GM21786 (cell line): ENCODE measurements around the gene YTHDF1.
"Not testable (repeated sequence)": the region's sequence is repeated elsewhere in the genome, so short reads cannot be mapped to it uniquely, and the experiment has no call there.

ENCODE experiments used
- ATAC-seq: cut with Tn5 transposase; IDR thresholded peaks from one replicate; pipeline ENCODE4 v1.9.1; 2021; ENCODE audit not compliant: unreplicated experiment

Gene YTHDF1

GRCh38 chr20:63216041-63216848, at the start of gene YTHDF1:
Gene YTHDF1 (minus strand): TSS chr20:63216131. CDS start chr20:63215892, 239 bp downstream.
- ATAC-seq, result peak; percentile 88

GRCh38 chr20:63264519-63264918, 48.6 kb upstream of the YTHDF1 start:
- no peak for ATAC-seq

- ATAC-seq, result no peak
Observed at GRCh38 chr20:63264000-63264399, 48.1 kb upstream of the YTHDF1 start.

DNA sequence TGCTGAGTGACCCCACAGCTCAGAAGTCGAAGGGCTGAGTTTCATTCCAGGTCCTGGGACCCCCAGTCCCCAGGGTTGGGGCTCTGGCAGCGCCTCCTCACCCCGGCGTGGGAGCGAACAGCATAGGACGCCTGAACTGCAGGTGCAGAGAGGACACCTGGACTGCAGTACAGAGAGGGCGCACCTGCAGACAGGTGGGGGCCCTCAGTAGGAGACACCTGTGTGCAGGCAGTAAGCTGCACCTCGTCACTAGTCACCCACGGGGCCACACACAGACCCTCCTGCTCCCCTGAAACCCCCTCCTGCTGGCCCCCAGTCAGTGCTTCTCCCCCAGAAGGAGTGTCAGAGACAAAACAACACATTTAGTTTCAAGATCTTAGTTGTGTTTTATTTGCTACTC, 46.9 kb upstream of the YTHDF1 start:
- ATAC-seq, result no peak

DNA sequence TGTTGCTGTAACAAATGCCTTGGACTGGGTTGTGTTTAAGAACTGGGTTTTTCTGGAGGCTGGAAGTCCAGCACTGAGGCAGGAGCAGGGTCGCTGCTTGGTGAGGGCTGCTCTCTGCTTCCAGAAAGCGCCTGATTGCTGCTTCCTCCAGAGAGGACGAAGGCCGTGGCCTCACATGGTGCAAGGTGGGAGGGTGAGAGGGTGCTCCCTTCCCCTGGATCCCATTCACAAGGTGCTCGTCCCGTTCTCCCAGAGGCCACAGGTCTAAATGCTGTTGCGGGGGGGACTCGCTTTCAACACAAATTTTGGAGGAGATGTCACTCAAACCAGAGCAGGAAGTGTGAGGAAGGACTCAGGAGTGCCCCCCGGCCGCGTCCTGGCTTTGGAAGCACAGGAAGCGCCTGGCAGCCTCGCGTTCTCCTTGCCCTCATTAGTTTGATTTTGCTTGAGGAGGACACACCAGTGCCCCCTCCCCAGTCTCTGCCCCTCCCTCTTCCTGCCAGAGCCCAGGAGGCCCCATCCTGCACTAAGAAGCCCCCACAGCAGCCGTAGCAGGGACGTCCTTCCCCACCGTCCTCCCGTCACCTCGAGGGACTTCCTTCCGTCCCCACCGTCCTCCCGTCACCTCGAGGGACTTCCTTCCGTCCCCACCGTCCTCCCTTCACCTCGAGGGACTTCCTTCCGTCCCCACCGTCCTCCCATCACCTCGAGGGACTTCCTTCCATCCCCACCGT, 46.0 kb upstream of the YTHDF1 start:
- no peak for ATAC-seq

DNA sequence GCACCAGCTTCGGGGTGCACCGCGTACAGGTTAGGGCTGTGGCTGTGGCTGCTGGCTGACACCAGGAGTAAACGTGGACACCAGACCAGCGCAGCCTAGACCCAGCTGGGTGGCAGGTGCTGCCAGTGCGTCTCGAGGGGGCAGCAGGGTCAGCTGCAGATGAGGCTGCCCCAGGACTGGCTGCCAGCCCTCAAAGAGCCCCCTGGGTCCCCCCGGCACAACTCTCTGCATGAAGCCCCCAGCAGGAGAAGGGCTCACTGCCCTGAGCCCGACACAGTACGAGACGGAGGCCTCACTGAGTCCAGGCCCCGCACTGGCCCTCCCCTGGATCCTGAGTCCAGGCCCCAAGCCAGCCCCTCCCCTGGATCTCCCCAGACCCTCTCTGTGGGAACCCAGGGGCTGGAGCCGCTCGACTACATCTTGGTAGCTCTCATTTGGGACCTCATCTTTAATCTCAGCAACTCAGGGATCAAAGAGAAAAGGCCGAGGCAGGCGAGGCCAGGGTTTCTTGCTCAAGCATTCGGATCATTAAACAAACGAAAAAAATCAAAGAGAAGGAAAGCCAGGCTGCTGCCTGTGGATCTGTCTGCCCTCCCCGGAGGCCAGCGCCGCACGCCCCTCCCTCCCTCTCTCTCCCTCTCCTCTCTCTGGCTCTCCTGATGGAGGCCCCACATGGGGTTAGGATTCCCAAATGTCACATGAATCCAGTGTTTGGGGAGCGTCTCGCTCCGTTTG, 45.3 kb upstream of the YTHDF1 start:
- no peak for ATAC-seq

DNA sequence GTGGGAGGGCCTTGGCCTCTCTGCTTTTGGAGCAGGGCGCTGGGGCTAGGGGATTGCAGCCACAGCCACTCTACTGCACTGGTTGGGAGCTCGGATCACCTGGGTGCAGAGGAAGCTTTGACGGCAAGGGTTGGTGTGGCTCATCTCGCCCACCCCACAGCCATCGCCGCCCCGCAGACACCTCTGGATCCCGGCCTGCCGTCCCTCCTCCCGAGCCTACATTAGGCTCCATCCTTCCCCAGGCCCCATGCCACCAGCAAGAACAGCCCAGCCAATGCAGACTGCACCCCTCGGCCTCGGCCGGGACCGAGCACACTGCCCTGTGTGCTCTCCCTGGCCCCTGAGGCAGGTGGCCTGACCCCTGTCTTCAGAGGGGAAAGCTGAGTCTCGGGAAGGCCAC, 44.6 kb upstream of the YTHDF1 start:
- ATAC-seq, result no peak

DNA sequence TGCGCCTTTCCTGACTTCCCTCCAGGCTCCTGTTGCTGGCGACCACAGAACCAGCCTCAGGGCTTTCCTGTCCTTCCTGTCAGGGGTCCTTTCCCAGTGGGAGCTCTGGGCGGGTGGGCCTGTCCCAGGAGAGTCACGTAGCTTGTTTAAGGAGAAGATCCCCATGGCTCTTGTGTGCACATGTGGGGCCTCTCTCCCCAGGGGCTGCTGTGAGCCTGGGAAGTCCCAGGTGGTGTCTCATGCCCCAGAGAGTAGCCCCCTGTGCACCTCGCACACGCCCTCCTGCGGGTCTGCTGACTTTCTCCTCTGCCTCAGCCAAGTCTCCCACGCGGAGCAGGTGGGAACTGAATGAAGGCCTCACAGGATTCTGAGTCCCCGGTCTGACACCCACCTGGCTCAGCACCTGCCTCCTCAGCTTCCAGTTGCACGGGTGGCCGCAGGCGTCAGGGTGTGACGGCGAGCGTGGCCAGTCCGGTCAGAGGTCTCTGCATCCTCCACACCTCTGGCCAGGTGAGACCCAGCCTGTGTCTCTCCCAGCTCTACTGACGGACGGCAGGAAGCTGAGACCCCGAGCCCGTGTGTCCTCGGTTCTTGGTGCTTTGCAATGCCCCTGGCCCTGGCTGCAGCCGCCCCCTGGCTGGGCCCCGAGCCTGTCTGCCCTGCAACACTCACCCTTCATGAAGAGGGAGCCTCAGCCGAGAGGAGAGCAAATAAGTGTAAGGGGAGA, 44.0 kb upstream of the YTHDF1 start:
- no peak for ATAC-seq

DNA sequence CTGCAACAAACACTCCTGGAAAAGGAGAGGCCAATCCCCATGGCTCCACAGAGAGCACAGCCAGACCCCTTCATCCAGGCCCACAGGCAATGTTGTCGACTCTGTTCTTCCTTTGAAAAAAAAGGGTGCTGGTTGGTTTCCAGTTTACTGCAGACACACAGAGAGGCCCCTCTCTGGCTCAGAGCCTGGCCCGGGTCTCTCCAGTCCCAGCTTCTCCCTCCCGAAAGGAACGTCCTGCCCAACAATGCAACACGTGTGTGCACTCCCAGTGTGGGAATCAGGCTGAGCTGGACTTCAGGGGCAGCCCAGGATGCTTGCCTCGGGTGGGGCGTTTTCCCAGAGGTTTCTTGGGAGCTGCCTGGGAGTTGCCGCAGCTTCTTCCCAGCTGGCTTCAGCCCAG, 42.9 kb upstream of the YTHDF1 start:
- no peak for ATAC-seq

- ATAC-seq, result no peak
Observed at GRCh38 chr20:63257629-63258028, 41.7 kb upstream of the YTHDF1 start.

GRCh38 chr20:63256954-63257353, 41.0 kb upstream of the YTHDF1 start:
- ATAC-seq, result no peak

- ATAC-seq, result no peak
Observed at GRCh38 chr20:63255931-63256704, 40.2 kb upstream of the YTHDF1 start.

DNA sequence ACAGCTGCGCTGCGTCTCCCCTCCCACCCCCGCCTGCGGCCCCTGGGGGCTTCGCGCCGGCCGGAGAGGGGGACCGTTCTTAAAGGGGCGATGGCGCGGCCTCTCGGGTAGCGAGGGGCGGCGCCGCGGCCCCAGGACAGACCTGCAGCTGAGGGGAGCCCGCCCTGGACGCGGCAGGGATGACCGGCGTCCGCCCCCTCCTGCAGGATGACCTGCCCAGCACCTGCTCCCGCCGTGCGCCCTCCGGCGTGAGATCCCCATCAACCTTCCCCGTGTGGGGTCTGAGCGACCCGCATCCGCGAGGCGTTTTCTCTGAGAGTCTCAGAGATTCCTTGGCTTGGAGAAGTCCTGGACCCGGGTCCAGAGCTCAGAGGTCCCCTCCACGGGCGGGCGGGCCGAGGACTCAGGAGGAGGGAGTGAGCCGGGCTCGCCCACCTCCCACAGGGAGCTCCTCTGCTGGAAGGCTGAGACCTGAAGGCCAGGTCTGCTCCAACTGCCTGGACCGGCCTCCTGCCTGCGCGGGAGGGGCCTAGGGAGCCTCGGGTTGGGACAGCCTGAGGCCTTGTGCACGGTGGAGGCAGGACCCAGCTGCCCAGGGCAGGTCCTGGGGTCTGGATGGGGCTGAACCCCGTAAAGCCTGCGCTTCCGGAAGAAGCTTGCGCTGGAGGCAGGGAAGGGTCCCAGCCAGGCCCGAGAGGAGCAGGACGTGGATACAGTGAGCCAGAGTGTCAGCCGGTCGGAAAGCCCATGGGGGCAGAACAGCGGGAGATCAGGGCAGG, 38.9 kb upstream of the YTHDF1 start:
- no peak for ATAC-seq

DNA sequence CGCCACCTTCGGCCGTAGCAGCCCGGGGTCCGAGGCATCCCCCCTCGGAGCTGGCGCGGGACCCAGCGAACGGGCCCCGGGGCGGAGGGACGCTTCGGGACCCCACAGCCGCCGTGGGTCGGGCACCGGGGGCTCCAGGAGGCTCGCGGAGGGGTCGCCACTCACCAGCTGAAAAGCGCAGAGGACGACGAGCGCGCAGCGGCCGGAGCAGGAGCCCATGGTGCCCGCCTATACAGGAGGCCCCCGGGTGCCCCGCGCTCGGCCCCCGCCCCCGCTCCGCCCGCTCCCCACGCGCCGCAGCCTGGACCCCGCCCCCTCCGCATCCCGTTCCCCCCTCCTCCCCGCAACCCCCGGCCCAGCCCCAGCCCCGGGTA, 38.3 kb upstream of the YTHDF1 start, which contains the start of gene NKAIN4:
TSS of gene NKAIN4 (minus strand) at position 232 of the 374 bp plus-strand sequence. CDS start at position 219, 13 bp downstream.
- no peak for ATAC-seq

DNA sequence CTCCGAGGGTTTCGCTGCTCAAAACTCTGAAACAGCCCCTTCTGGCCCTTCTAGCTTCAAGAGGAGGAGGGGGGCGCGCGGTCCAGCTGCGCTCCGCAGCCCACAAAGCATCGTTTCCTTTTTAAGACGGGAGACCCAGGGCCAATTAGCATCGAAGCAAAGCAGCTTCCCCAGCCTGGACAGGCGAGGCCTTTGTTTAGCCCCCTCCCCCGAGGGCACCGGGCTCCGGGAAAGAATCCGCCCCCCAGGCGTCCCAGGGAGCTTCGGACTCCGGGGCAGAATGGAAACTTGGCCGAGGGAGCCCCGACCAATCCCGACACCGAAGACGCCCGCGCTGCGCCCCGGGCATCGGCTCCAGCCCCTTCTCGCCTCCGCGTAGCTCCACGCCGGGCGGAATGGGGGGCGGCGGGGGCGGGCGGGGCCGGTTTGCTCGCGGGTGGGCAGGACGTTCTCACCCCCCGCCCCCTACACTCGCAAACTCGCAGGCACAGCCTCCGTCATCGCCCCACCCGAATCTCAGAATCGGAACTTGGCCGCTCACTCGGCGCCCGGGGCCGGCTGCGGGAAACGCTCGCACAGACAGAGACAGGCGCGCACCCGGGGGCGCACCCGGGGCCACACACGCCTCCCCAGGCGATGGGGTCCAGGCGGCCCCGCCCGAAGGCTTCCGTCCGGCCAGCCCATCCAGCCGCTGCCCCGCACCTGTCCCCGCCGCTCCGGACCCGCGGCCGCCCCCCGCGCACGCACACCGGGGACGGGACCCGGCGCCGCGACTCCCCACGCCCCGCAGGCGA, 37.7 kb upstream of the YTHDF1 start:
- no peak for ATAC-seq

- no peak for ATAC-seq
Observed at GRCh38 chr20:63253065-63253437, 37.1 kb upstream of the YTHDF1 start.

DNA sequence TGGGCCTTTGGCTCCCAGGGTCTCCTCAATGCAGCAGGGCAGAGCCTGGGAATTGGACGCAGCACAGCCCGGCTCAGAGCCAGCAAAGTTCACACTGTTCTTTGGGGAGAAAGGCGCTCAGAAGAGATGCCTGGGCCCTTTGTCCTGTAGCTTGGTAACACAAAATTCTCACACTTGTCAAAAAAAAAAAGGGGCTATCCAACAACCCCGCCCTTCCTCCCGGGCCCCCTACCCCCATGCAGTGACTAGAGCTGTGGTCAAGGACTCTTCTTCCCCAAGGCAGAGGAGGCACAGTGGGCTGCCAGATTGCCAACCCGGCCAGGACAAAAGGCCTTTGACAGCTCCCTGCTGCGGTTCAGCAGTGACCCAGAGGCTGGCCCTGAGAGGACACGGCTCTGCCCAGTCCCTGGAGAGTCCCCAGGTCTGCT, 36.4 kb upstream of the YTHDF1 start:
- no peak for ATAC-seq

GRCh38 chr20:63251350-63251749, 35.4 kb upstream of the YTHDF1 start:
- not testable (repeated sequence) for ATAC-seq

- no peak for ATAC-seq
Observed at GRCh38 chr20:63249891-63250290, 34.0 kb upstream of the YTHDF1 start.
